OCI-LY3 (cell line): Measurements from ENCODE around the gene BMERB1.

Experiments
- CTCF ChIP-seq: fragments of 200-600, 300-600 bp; sonication (generic); IDR thresholded peaks from 2 replicates; pipeline ENCODE4 v1.5.1; 2014; ENCODE audit warnings: antibody characterized with exemption, low read length, low read depth
- EZH2phosphoT487 ChIP-seq: fragments of 200-600 bp; shearing (Covaris generic); IDR thresholded peaks from 2 replicates; pipeline ENCODE4 v1.6.1; 2018; ENCODE audit warnings: antibody characterized with exemption, mixed run types, low read depth

GRCh38 chr16:15460601-15461000 is 26.2 kb downstream of the BMERB1 start:
- TF ChIP-seq CTCF (no peak), EZH2phosphoT487 (no peak)
